Liver (tissue), 9 donors: ENCODE data around the gene JCAD. TPM values are rescaled to one million over a fixed set of nuclear protein-coding genes. Genes with fewer than 3 reads are reported as not detected.

Source experiments
- DNase-seq: peaks from one replicate; pipeline ENCODE4 v3.0.0-alpha.2; 2017; ENCODE audit warnings: low spot score
- H3K27ac ChIP-seq, 2 donors: one replicate each; pipeline ENCODE4 v1.7.0; 2013; ENCODE audit warnings: inconsistent platforms in 2 of 2, low read length in 2 of 2, control low read depth in 1 of 2, low read depth in 1 of 2, mild to moderate bottlenecking in 1 of 2
- H3K27me3 ChIP-seq, 4 donors: one replicate each; pipeline versions ENCODE4 v1.6.1 to v1.7.0; 2013; ENCODE audit warnings: low read length in 3 of 4, inconsistent platforms in 1 of 4, mild to moderate bottlenecking in 1 of 4, moderate library complexity in 1 of 4; ENCODE audit not compliant: control insufficient read depth in 4 of 4, insufficient read depth in 4 of 4
- H3K36me3 ChIP-seq, 4 donors: one replicate each; pipeline versions ENCODE4 v1.6.1 to v1.7.0; 2013; ENCODE audit warnings: low read length in 3 of 4, mild to moderate bottlenecking in 3 of 4, low read depth in 1 of 4, moderate library complexity in 1 of 4; ENCODE audit not compliant: control insufficient read depth in 4 of 4, insufficient read depth in 3 of 4
- H3K4me1 ChIP-seq, 4 donors: one replicate each; pipeline versions ENCODE4 v1.6.1 to v1.7.0; 2013; ENCODE audit warnings: low read length in 3 of 4, mild to moderate bottlenecking in 3 of 4, moderate library complexity in 1 of 4; ENCODE audit not compliant: control insufficient read depth in 4 of 4, insufficient read depth in 4 of 4
- H3K4me3 ChIP-seq, 3 donors: one replicate each; pipeline versions ENCODE4 v1.6.1 to v1.7.0; 2013; ENCODE audit warnings: low read length in 3 of 3, control low read depth in 1 of 3, low read depth in 1 of 3, mild to moderate bottlenecking in 1 of 3
- H3K9ac ChIP-seq, 2 donors: one replicate each; pipeline ENCODE4 v1.7.0; 2013; ENCODE audit warnings: low read length in 2 of 2, mild to moderate bottlenecking in 2 of 2, moderate library complexity in 2 of 2, control low read depth in 1 of 2, low read depth in 1 of 2
- H3K9me3 ChIP-seq, 4 donors: one replicate each; pipeline versions ENCODE4 v1.6.1 to v1.7.0; 2013; ENCODE audit warnings: low read length in 3 of 4; ENCODE audit not compliant: control insufficient read depth in 4 of 4
- EGR1 ChIP-seq, 2 donors: IDR thresholded peaks; 2 replicates each; pipeline ENCODE4 v1.6.1; 2016 to 2018; ENCODE audit warnings: antibody characterized with exemption in 2 of 2, low read depth in 2 of 2
- FOXA1 ChIP-seq: IDR thresholded peaks from 2 replicates; pipeline ENCODE4 v1.6.1; 2016; ENCODE audit warnings: antibody characterized with exemption
- FOXA2 ChIP-seq: IDR thresholded peaks from 2 replicates; pipeline ENCODE4 v1.6.1; 2016; ENCODE audit warnings: antibody characterized with exemption
- GABPA ChIP-seq, 2 donors: IDR thresholded peaks in 1 of 2; conservative IDR thresholded peaks in 1 of 2; 2 replicates each; pipeline ENCODE4 v1.6.1; 2016; ENCODE audit warnings: antibody characterized with exemption in 2 of 2, mild to moderate bottlenecking in 1 of 2, moderate library complexity in 1 of 2
- HNF4A ChIP-seq, 2 donors: conservative IDR thresholded peaks; 2 replicates each; pipeline ENCODE4 v1.6.1; 2016; ENCODE audit warnings: antibody characterized with exemption in 2 of 2, mild to moderate bottlenecking in 2 of 2
- HNF4G ChIP-seq: IDR thresholded peaks from 2 replicates; pipeline ENCODE4 v1.6.1; 2016; ENCODE audit warnings: antibody characterized with exemption
- JUND ChIP-seq, 2 donors: IDR thresholded peaks; 2 replicates each; pipeline ENCODE4 v1.6.1; 2016; ENCODE audit warnings: antibody characterized with exemption in 2 of 2
- NR2F2 ChIP-seq: IDR thresholded peaks from 2 replicates; pipeline ENCODE4 v1.6.1; 2016; ENCODE audit warnings: antibody characterized with exemption
- RAD21 ChIP-seq, 2 donors: IDR thresholded peaks; 2 replicates each; pipeline ENCODE4 v1.6.1; 2016; ENCODE audit warnings: antibody characterized with exemption in 2 of 2, mild to moderate bottlenecking in 2 of 2
- RXRA ChIP-seq, 2 donors: IDR thresholded peaks; 2 replicates each; pipeline ENCODE4 v1.6.1; 2017 to 2018; ENCODE audit warnings: antibody characterized with exemption in 2 of 2, mild to moderate bottlenecking in 1 of 2
- SP1 ChIP-seq: IDR thresholded peaks from 2 replicates; pipeline ENCODE4 v1.6.1; 2018; ENCODE audit warnings: antibody characterized with exemption, mild to moderate bottlenecking
- TAF1 ChIP-seq: conservative IDR thresholded peaks from 2 replicates; pipeline ENCODE4 v1.6.1; 2016; ENCODE audit warnings: antibody characterized with exemption, mild to moderate bottlenecking
- YY1 ChIP-seq: IDR thresholded peaks from 2 replicates; pipeline ENCODE4 v1.6.1; 2016; ENCODE audit warnings: antibody characterized with exemption, mild to moderate bottlenecking
- WGBS: extraction: QIAGEN DNeasy Blood & Tissue Kit; methylation state at CpG from one replicate; pipeline ENCODE4 v1.1.7; 2013; 5-methylcytosine and 5-hydroxymethylcytosine counted together
- polyA plus RNA-seq, 2 donors: library from polyadenylated mRNA; stranded (reverse) in 1 of 2; unstranded in 1 of 2; fragments of 200-250 nt in 1 of 2; fragments of >200 nt in 1 of 2; fragmentation: Nextera tagmentation in 1 of 2; extraction: Ambion mirVana in 1 of 2; gene quantifications; one replicate each; pipeline versions ENCODE4 v1.2.1 to v1.2.3, GENCODE V29; 2013 to 2015
- total RNA-seq, 2 donors: library from RNA; depleted of rRNA; stranded (reverse); fragments of >200 nt; gene quantifications; one replicate each; pipeline ENCODE4 v1.2.3, GENCODE V29; 2014
- TF ChIP-seq, protein P1 (sequence below): IDR thresholded peaks from 2 replicates; pipeline ENCODE4 v1.6.1; 2016; ENCODE audit warnings: antibody characterized with exemption
- TF ChIP-seq, protein P2 (sequence below): IDR thresholded peaks from 2 replicates; pipeline ENCODE4 v1.6.1; 2016; ENCODE audit warnings: antibody characterized with exemption
- TF ChIP-seq, protein P3 (sequence below): fragments of 150-350 bp; IDR thresholded peaks from 2 replicates; pipeline ENCODE4 v1.5.1; 2017; ENCODE audit warnings: improper control_type of control experiment, low read depth, low read length; ENCODE audit not compliant: missing input control
- TF ChIP-seq, protein P4 (sequence below): IDR thresholded peaks from 2 replicates; pipeline ENCODE4 v1.6.1; 2016; ENCODE audit warnings: antibody characterized with exemption, mild to moderate bottlenecking
- TF ChIP-seq, protein P5 (sequence below): IDR thresholded peaks from 2 replicates; pipeline ENCODE4 v1.6.1; 2016; ENCODE audit warnings: antibody characterized with exemption
- donor health status: healthy.
- donor health status: healthy.
- donor health status: healthy.
- donor health status: healthy.
- donor health status: healthy.

Gene JCAD
- total and polyA plus RNA-seq, 4 donors, result 0.77 to 3.2 (median 1.1) TPM

DNA sequence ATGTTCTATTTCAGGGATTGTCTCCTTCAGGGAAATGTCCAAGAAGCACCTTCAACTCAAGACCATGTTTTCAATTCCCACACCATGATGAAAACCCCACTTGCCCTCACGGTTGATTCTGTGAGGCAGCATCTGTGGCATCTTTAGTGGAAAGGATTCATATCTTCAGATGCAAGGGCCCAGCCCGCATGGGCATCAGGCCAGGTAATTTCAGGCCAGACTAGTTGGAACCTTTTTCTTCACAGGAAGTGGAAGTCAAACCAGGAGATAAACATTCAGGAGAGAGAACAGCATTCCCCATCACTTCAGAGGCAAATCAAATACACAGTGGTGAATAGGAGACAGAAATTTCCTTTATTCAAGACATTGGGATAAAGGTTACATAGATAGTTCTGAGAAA lies 88.8 kb downstream of the JCAD start:
- DNase-seq, result no peak
- no peaks in the 10 kb centered on the region for H3K9me3 ChIP-seq
- no peak overlapping the region for H3K27ac ChIP-seq
- no peaks in the 10 kb centered on the region for H3K27me3 ChIP-seq
- H3K4me1 ChIP-seq, result no peaks in the 10 kb centered on the region
- H3K36me3 ChIP-seq, result no peaks in the 10 kb centered on the region
- H3K9ac ChIP-seq, result no peak overlapping the region
- H3K4me3 ChIP-seq, result no peak overlapping the region
- 87% methylated on average over 2 of the region's 2 CpGs for WGBS
- TF ChIP-seq RAD21 (IDR thresholded peaks at IDR 0.05) (no peak), RXRA (IDR thresholded peaks at IDR 0.05) (no peak), GABPA (IDR thresholded peaks at IDR 0.05 in 1 of 2, conservative IDR thresholded peaks at IDR 0.05 in 1 of 2) (no peak), NR2F2 (no peak), YY1 (no peak), FOXA1 (no peak), SP1 (no peak), TAF1 (no peak), HNF4G (no peak), FOXA2 (no peak)
- TF ChIP-seq, protein P1, sequence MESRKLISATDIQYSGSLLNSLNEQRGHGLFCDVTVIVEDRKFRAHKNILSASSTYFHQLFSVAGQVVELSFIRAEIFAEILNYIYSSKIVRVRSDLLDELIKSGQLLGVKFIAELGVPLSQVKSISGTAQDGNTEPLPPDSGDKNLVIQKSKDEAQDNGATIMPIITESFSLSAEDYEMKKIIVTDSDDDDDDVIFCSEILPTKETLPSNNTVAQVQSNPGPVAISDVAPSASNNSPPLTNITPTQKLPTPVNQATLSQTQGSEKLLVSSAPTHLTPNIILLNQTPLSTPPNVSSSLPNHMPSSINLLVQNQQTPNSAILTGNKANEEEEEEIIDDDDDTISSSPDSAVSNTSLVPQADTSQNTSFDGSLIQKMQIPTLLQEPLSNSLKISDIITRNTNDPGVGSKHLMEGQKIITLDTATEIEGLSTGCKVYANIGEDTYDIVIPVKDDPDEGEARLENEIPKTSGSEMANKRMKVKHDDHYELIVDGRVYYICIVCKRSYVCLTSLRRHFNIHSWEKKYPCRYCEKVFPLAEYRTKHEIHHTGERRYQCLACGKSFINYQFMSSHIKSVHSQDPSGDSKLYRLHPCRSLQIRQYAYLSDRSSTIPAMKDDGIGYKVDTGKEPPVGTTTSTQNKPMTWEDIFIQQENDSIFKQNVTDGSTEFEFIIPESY, result no peak
- TF ChIP-seq, protein P2, sequence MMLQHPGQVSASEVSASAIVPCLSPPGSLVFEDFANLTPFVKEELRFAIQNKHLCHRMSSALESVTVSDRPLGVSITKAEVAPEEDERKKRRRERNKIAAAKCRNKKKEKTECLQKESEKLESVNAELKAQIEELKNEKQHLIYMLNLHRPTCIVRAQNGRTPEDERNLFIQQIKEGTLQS, result no peak
- TF ChIP-seq, protein P3, sequence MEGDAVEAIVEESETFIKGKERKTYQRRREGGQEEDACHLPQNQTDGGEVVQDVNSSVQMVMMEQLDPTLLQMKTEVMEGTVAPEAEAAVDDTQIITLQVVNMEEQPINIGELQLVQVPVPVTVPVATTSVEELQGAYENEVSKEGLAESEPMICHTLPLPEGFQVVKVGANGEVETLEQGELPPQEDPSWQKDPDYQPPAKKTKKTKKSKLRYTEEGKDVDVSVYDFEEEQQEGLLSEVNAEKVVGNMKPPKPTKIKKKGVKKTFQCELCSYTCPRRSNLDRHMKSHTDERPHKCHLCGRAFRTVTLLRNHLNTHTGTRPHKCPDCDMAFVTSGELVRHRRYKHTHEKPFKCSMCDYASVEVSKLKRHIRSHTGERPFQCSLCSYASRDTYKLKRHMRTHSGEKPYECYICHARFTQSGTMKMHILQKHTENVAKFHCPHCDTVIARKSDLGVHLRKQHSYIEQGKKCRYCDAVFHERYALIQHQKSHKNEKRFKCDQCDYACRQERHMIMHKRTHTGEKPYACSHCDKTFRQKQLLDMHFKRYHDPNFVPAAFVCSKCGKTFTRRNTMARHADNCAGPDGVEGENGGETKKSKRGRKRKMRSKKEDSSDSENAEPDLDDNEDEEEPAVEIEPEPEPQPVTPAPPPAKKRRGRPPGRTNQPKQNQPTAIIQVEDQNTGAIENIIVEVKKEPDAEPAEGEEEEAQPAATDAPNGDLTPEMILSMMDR, result no peak
- TF ChIP-seq, protein P4, sequence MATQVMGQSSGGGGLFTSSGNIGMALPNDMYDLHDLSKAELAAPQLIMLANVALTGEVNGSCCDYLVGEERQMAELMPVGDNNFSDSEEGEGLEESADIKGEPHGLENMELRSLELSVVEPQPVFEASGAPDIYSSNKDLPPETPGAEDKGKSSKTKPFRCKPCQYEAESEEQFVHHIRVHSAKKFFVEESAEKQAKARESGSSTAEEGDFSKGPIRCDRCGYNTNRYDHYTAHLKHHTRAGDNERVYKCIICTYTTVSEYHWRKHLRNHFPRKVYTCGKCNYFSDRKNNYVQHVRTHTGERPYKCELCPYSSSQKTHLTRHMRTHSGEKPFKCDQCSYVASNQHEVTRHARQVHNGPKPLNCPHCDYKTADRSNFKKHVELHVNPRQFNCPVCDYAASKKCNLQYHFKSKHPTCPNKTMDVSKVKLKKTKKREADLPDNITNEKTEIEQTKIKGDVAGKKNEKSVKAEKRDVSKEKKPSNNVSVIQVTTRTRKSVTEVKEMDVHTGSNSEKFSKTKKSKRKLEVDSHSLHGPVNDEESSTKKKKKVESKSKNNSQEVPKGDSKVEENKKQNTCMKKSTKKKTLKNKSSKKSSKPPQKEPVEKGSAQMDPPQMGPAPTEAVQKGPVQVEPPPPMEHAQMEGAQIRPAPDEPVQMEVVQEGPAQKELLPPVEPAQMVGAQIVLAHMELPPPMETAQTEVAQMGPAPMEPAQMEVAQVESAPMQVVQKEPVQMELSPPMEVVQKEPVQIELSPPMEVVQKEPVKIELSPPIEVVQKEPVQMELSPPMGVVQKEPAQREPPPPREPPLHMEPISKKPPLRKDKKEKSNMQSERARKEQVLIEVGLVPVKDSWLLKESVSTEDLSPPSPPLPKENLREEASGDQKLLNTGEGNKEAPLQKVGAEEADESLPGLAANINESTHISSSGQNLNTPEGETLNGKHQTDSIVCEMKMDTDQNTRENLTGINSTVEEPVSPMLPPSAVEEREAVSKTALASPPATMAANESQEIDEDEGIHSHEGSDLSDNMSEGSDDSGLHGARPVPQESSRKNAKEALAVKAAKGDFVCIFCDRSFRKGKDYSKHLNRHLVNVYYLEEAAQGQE, result no peak
- TF ChIP-seq, protein P5, sequence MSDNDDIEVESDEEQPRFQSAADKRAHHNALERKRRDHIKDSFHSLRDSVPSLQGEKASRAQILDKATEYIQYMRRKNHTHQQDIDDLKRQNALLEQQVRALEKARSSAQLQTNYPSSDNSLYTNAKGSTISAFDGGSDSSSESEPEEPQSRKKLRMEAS, result no peak

DNA sequence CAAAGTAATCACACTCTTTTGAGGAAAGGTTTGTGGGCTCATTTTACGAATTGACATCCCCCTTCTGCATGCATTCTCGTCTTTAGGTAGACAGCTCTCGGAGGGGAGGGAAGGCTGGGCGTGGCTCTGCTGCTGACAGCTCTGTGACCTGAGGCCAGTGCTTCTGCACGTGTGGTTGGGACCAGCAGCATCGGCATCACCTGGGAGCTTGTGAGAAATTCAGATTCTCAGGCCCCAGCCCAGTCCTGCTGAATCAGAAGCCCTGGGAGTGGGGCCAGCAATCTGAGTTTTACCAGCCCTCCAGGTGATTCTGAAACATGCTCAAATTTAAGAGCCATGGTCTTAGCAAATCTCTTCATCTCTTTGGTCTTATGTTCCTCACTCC lies 89.4 kb downstream of the JCAD start:
- WGBS, result 88% methylated on average over 6 of the region's 6 CpGs
- no peak for TF ChIP-seq SP1
- TF ChIP-seq TAF1, result no peak
- no peak for TF ChIP-seq FOXA1
- TF ChIP-seq, protein P5, result no peak
- no peak for TF ChIP-seq EGR1 (IDR thresholded peaks at IDR 0.05; ENCODE audit: low read depth in 2 of 2)
- TF ChIP-seq, protein P2, result no peak
- TF ChIP-seq FOXA2, result no peak
- no peak for TF ChIP-seq YY1
- TF ChIP-seq HNF4G, result no peak
- no peak for TF ChIP-seq GABPA (IDR thresholded peaks at IDR 0.05 in 1 of 2, conservative IDR thresholded peaks at IDR 0.05 in 1 of 2)
- TF ChIP-seq, protein P4, result no peak
- no peak for TF ChIP-seq JUND (IDR thresholded peaks at IDR 0.05)
- no peak for TF ChIP-seq HNF4A (conservative IDR thresholded peaks at IDR 0.05)

More for the DNA sequence above, 89.4 kb downstream of the JCAD start:
- DNase-seq, result no peak
- H3K4me1 ChIP-seq, result no peaks in the 10 kb centered on the region
- H3K4me3 ChIP-seq, result no peak overlapping the region
- H3K27me3 ChIP-seq, result no peaks in the 10 kb centered on the region
- H3K9me3 ChIP-seq, result no peaks in the 10 kb centered on the region
- H3K36me3 ChIP-seq, result no peaks in the 10 kb centered on the region
- no peak overlapping the region for H3K9ac ChIP-seq
- H3K27ac ChIP-seq, result no peak overlapping the region
